A549 (cell line): ENCODE results near the gene AGBL4.

ENCODE experiments used
- CEBPB ChIP-seq, 2 experiments: fragments of >200 bp in 1 of 2; sonication (Bioruptor Twin) in 1 of 2; formaldehyde crosslinking in 1 of 2; IDR thresholded peaks; 2 replicates each; pipeline ENCODE4 v1.6.1; 2012 to 2016
- E2F6 ChIP-seq: IDR thresholded peaks from 2 replicates; pipeline ENCODE4 v1.6.1; 2012; ENCODE audit warnings: low read depth, borderline replicate concordance
- MAZ ChIP-seq: fragments of 150-350 bp; IDR thresholded peaks from 2 replicates; pipeline ENCODE4 v1.6.1; 2014; ENCODE audit warnings: antibody characterized with exemption, low read depth, low read length, borderline replicate concordance
- POLR2A ChIP-seq: IDR thresholded peaks from 2 replicates; pipeline ENCODE4 v1.6.1; 2012; ENCODE audit warnings: mild to moderate bottlenecking, low read length
- RFX5 ChIP-seq: fragments of 450-650 bp; IDR thresholded peaks from 2 replicates; pipeline ENCODE4 v1.7.1; 2014; ENCODE audit warnings: antibody characterized with exemption, mild to moderate bottlenecking, moderate library complexity
- TF ChIP-seq, protein P1 (sequence below): fragments of >200 bp; sonication (Bioruptor Twin); formaldehyde crosslinking; IDR thresholded peaks from 3 replicates; pipeline ENCODE4 v1.5.1; 2016
- TF ChIP-seq, protein P2 (sequence below): fragments of 200-600 bp; sonication (generic); IDR thresholded peaks from 2 replicates; pipeline ENCODE4 v1.6.1; 2016; ENCODE audit warnings: antibody characterized with exemption, mild to moderate bottlenecking, moderate library complexity

DNA sequence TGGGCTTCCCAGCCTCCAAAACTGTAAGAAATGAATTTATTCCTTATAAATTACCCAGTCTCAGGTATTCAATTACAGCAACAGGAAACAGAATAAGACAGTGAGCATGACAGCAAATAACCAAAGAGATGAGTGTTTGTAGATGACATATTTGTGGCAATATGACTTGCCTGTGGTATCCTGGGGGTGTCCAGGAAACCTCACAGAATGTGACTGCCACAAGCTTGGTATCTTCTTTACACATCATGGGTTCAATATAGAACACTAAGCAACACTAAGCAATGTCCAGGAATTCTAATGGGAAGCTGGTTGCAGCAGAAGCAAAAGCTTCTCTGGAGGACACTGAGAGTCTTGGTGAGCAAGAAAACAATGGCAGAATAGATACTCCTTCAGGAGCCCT, 1010.7 kb downstream of the AGBL4 start:
- TF ChIP-seq, protein P1, sequence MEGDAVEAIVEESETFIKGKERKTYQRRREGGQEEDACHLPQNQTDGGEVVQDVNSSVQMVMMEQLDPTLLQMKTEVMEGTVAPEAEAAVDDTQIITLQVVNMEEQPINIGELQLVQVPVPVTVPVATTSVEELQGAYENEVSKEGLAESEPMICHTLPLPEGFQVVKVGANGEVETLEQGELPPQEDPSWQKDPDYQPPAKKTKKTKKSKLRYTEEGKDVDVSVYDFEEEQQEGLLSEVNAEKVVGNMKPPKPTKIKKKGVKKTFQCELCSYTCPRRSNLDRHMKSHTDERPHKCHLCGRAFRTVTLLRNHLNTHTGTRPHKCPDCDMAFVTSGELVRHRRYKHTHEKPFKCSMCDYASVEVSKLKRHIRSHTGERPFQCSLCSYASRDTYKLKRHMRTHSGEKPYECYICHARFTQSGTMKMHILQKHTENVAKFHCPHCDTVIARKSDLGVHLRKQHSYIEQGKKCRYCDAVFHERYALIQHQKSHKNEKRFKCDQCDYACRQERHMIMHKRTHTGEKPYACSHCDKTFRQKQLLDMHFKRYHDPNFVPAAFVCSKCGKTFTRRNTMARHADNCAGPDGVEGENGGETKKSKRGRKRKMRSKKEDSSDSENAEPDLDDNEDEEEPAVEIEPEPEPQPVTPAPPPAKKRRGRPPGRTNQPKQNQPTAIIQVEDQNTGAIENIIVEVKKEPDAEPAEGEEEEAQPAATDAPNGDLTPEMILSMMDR, result no peak
- TF ChIP-seq RFX5, result no peak
- no peak for TF ChIP-seq MAZ
- TF ChIP-seq, protein P2, sequence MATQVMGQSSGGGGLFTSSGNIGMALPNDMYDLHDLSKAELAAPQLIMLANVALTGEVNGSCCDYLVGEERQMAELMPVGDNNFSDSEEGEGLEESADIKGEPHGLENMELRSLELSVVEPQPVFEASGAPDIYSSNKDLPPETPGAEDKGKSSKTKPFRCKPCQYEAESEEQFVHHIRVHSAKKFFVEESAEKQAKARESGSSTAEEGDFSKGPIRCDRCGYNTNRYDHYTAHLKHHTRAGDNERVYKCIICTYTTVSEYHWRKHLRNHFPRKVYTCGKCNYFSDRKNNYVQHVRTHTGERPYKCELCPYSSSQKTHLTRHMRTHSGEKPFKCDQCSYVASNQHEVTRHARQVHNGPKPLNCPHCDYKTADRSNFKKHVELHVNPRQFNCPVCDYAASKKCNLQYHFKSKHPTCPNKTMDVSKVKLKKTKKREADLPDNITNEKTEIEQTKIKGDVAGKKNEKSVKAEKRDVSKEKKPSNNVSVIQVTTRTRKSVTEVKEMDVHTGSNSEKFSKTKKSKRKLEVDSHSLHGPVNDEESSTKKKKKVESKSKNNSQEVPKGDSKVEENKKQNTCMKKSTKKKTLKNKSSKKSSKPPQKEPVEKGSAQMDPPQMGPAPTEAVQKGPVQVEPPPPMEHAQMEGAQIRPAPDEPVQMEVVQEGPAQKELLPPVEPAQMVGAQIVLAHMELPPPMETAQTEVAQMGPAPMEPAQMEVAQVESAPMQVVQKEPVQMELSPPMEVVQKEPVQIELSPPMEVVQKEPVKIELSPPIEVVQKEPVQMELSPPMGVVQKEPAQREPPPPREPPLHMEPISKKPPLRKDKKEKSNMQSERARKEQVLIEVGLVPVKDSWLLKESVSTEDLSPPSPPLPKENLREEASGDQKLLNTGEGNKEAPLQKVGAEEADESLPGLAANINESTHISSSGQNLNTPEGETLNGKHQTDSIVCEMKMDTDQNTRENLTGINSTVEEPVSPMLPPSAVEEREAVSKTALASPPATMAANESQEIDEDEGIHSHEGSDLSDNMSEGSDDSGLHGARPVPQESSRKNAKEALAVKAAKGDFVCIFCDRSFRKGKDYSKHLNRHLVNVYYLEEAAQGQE, result no peak
- no peak for TF ChIP-seq POLR2A
- no peak for TF ChIP-seq E2F6
- no peak for TF ChIP-seq CEBPB (IDR thresholded peaks at IDR 0.05)
